Progenitor cell of endocrine pancreas (in vitro differentiated cells): ENCODE results near the gene DSTN. TPM values are rescaled to one million over a fixed set of nuclear protein-coding genes. Genes with fewer than 3 reads are reported as not detected.
A peak's percentile ranks its signal among the peaks of the same experiment; 100 is the strongest.

ENCODE experiments used
- DNase-seq: peaks from one replicate; pipeline ENCODE4 v3.0.0; 2021; ENCODE audit warnings: low spot score; ENCODE audit not compliant: unreplicated experiment
- H3K27ac Mint-ChIP-seq: 2 replicates; pipeline ENCODE4 v1.8.0; 2021; ENCODE audit warnings: mild to moderate bottlenecking, moderate library complexity, mixed read lengths
- H3K27me3 Mint-ChIP-seq: 2 replicates; pipeline ENCODE4 v1.8.0; 2021; ENCODE audit warnings: mixed read lengths
- H3K36me3 Mint-ChIP-seq: 2 replicates; pipeline ENCODE4 v1.8.0; 2022; ENCODE audit warnings: mixed read lengths; ENCODE audit not compliant: insufficient read depth
- H3K4me1 Mint-ChIP-seq: 2 replicates; pipeline ENCODE4 v1.8.0; 2021; ENCODE audit warnings: low read depth, mixed read lengths
- H3K4me3 Mint-ChIP-seq: 2 replicates; pipeline ENCODE4 v1.8.0; 2021; ENCODE audit warnings: low read depth, mild to moderate bottlenecking, moderate library complexity, mixed read lengths
- H3K9me3 Mint-ChIP-seq: 2 replicates; pipeline ENCODE4 v1.8.0; 2021; ENCODE audit warnings: low read depth, mixed read lengths
- CTCF ChIP-seq: fragments of 200-600 bp; sonication (generic); IDR thresholded peaks from one replicate; pipeline ENCODE4 v1.5.0; 2021; ENCODE audit warnings: antibody characterized with exemption, mild to moderate bottlenecking; ENCODE audit not compliant: unreplicated experiment
- total RNA-seq: library from RNA; stranded (reverse); gene quantifications from 2 replicates; pipeline ENCODE4 v1.2.1, GENCODE V29; 2021

The DSTN gene
- total RNA-seq, 1 donor from 2014 or later: 201 TPM

- no peaks in the 10 kb centered on the region for H3K9me3 Mint-ChIP-seq
- peaks cover 12% of the 10 kb centered on the region for H3K4me1 Mint-ChIP-seq
- H3K27me3 Mint-ChIP-seq: peaks cover 4% of the 10 kb centered on the region
- no peak for TF ChIP-seq CTCF
- H3K27ac Mint-ChIP-seq: peak overlapping the region; percentile 97
- DNase-seq: no peak
- no peaks in the 10 kb centered on the region for H3K36me3 Mint-ChIP-seq
- H3K4me3 Mint-ChIP-seq: peak overlapping the region; percentile 81
Observed at GRCh38 chr20:17531665-17532025, 38.2 kb upstream of the DSTN start.

GRCh38 chr20:17533396-17533795 is 36.5 kb upstream of the DSTN start:
- DNase-seq: no peak
- no peak for TF ChIP-seq CTCF
- Mint-ChIP-seq H3K27me3 (peaks cover 4% of the 10 kb centered on the region), H3K4me1 (peaks cover 13% of the 10 kb centered on the region), H3K36me3 (peaks cover 2% of the 10 kb centered on the region), H3K27ac (no peak overlapping the region), H3K9me3 (no peaks in the 10 kb centered on the region), H3K4me3 (no peak overlapping the region)

- Mint-ChIP-seq H3K4me3 (no peak overlapping the region), H3K36me3 (peaks cover 2% of the 10 kb centered on the region), H3K27ac (no peak overlapping the region), H3K9me3 (no peaks in the 10 kb centered on the region), H3K27me3 (peaks cover 4% of the 10 kb centered on the region), H3K4me1 (peaks cover 9% of the 10 kb centered on the region)
- no peak for DNase-seq
- no peak for TF ChIP-seq CTCF
Observed at GRCh38 chr20:17534077-17534476, 35.8 kb upstream of the DSTN start.

GRCh38 chr20:17536944-17537444 is 32.9 kb upstream of the DSTN start:
- Mint-ChIP-seq H3K27ac (peak overlapping the region; percentile 86), H3K9me3 (no peaks in the 10 kb centered on the region), H3K27me3 (peaks cover 8% of the 10 kb centered on the region), H3K4me3 (no peak overlapping the region), H3K4me1 (peaks cover 5% of the 10 kb centered on the region), H3K36me3 (peaks cover 2% of the 10 kb centered on the region)
- peak; percentile 59 for DNase-seq
- peak; percentile 89 for TF ChIP-seq CTCF

GRCh38 chr20:17537959-17538358 is 31.9 kb upstream of the DSTN start:
- H3K36me3 Mint-ChIP-seq: peaks cover 2% of the 10 kb centered on the region
- peaks cover 8% of the 10 kb centered on the region for H3K27me3 Mint-ChIP-seq
- peaks cover 8% of the 10 kb centered on the region for H3K4me1 Mint-ChIP-seq
- H3K9me3 Mint-ChIP-seq: no peaks in the 10 kb centered on the region
- no peak for DNase-seq
- no peak overlapping the region for H3K4me3 Mint-ChIP-seq
- H3K27ac Mint-ChIP-seq: no peak overlapping the region
- TF ChIP-seq CTCF: no peak
